Loucy (cell line): ENCODE results near the gene EMC7.

ENCODE experiments used
- EZH2phosphoT487 ChIP-seq: fragments of 200-600 bp; IDR thresholded peaks from 2 replicates; pipeline ENCODE4 v1.6.1; 2018; ENCODE audit warnings: antibody characterized with exemption, mild to moderate bottlenecking, moderate library complexity, borderline replicate concordance
- TF ChIP-seq, protein P1 (sequence below): fragments of 200-600 bp; sonication (generic); conservative IDR thresholded peaks from 2 replicates; pipeline ENCODE4 v1.5.1; 2014; ENCODE audit warnings: mild to moderate bottlenecking, antibody characterized with exemption, low read length

DNA sequence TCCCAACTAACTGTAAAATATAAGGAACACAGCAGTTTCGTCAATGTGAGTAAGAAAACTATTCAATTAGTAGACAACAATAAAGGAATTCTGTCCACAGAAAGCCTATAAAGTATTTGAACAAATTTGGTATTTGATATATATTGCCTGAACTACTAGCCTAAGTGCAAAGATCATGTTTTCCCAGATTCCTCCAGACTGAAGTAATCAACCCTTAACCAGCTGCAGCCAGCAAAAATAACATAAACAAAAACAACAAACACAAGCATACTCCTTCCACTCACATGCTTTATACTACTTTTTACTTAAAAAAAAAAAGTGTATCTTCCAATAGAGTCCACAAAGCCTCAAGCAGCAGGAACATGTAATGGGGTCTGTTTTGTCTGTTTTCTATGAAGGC, 24.3 kb upstream of the EMC7 start:
- TF ChIP-seq, protein P1, sequence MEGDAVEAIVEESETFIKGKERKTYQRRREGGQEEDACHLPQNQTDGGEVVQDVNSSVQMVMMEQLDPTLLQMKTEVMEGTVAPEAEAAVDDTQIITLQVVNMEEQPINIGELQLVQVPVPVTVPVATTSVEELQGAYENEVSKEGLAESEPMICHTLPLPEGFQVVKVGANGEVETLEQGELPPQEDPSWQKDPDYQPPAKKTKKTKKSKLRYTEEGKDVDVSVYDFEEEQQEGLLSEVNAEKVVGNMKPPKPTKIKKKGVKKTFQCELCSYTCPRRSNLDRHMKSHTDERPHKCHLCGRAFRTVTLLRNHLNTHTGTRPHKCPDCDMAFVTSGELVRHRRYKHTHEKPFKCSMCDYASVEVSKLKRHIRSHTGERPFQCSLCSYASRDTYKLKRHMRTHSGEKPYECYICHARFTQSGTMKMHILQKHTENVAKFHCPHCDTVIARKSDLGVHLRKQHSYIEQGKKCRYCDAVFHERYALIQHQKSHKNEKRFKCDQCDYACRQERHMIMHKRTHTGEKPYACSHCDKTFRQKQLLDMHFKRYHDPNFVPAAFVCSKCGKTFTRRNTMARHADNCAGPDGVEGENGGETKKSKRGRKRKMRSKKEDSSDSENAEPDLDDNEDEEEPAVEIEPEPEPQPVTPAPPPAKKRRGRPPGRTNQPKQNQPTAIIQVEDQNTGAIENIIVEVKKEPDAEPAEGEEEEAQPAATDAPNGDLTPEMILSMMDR, result no peak
- TF ChIP-seq EZH2phosphoT487, result no peak
